Mesothelial cell of epicardium (in vitro differentiated cells): ENCODE measurements around the gene TAF13. TPM values are rescaled to one million over a fixed set of nuclear protein-coding genes. Genes with fewer than 3 reads are reported as not detected.

Experiments
- DNase-seq, 2 experiments: peaks; one replicate each; pipeline ENCODE4 v3.0.0; 2021; ENCODE audit warnings: low spot score in 2 of 2; ENCODE audit not compliant: unreplicated experiment in 2 of 2
- H3K27ac Mint-ChIP-seq: 2 replicates; pipeline ENCODE4 v1.8.0; 2021; ENCODE audit warnings: mixed read lengths
- H3K27me3 Mint-ChIP-seq: 2 replicates; pipeline ENCODE4 v1.8.0; 2021; ENCODE audit warnings: low read depth, mixed read lengths
- H3K36me3 Mint-ChIP-seq: 2 replicates; pipeline ENCODE4 v1.8.0; 2021; ENCODE audit warnings: mixed read lengths
- H3K4me1 Mint-ChIP-seq: 2 replicates; pipeline ENCODE4 v1.8.0; 2021; ENCODE audit warnings: mixed read lengths
- H3K4me3 Mint-ChIP-seq: 2 replicates; pipeline ENCODE4 v1.8.0; 2021; ENCODE audit warnings: mild to moderate bottlenecking, moderate library complexity, mixed read lengths
- H3K9me3 Mint-ChIP-seq: 2 replicates; pipeline ENCODE4 v1.8.0; 2021; ENCODE audit warnings: mixed read lengths
- CTCF ChIP-seq: fragments of 200-600 bp; sonication (generic); IDR thresholded peaks from one replicate; pipeline ENCODE4 v1.5.0; 2021; ENCODE audit warnings: antibody characterized with exemption; ENCODE audit not compliant: unreplicated experiment
- total RNA-seq: library from RNA; stranded (reverse); gene quantifications from 3 replicates; pipeline ENCODE4 v1.2.1, GENCODE V29; 2021

The TAF13 gene
- total RNA-seq, 1 donor from 2014 or later: 27.0 TPM

DNA sequence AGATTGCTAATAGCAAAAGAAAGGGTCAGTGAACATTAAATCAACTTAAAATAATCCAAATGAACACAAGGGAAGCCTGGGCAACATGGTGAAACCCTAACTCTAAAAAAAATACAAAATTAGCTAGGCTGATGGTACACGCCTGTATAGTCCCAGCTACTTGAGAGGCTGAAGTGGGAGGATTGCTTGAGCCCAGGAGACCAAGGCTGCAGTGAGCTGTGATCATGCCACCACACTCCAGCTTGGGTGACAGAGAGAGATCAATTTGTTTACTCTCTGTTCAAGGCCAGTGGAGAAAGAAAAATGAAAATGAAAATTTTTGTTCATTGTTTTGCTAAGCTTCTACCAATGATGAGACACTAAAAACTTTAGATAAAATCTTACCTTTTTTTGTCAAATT is 58.7 kb downstream of the TAF13 start:
- Mint-ChIP-seq H3K4me3 (no peak overlapping the region), H3K27ac (no peak overlapping the region), H3K36me3 (peaks cover 38% of the 10 kb centered on the region), H3K27me3 (no peaks in the 10 kb centered on the region), H3K4me1 (no peaks in the 10 kb centered on the region), H3K9me3 (peaks cover 10% of the 10 kb centered on the region)
- DNase-seq: no peak
- no peak for TF ChIP-seq CTCF

Other genes with a start within 250 kb of the TAF13 start
- gene AKNAD1, start 218.9 kb downstream of the TAF13 start, total RNA-seq: 0.27 TPM in 1 of 3 replicates, not detected in the others
- 9.6 to 11.7 TPM (median 10.4 TPM) in 3 replicates for gene GPSM2, start 199.0 kb downstream of the TAF13 start, total RNA-seq
- gene CLCC1, start 112.5 kb downstream of the TAF13 start, total RNA-seq: 38.8 to 44.5 TPM (median 43.0 TPM) in 3 replicates
- gene WDR47, start 33.9 kb downstream of the TAF13 start, total RNA-seq: 11.3 to 12.6 TPM (median 11.3 TPM) in 3 replicates
- 33.5 to 36.1 TPM (median 35.0 TPM) in 3 replicates for gene TMEM167B, start 14.8 kb upstream of the TAF13 start, total RNA-seq
- 0.34 to 0.86 TPM (median 0.80 TPM) in 3 replicates for gene ELAPOR1, start 38.1 kb upstream of the TAF13 start, total RNA-seq
- gene SARS1, start 137.9 kb upstream of the TAF13 start, total RNA-seq: 99.0 to 104 TPM (median 99.4 TPM) in 3 replicates
- 24.9 to 27.1 TPM (median 25.0 TPM) in 3 replicates for gene CELSR2, start 173.5 kb upstream of the TAF13 start, total RNA-seq
- gene PSRC1, start 207.1 kb upstream of the TAF13 start, total RNA-seq: 15.8 to 18.3 TPM (median 17.6 TPM) in 3 replicates
- gene MYBPHL, start 231.0 kb upstream of the TAF13 start, total RNA-seq: not detected in 3 replicates